Stimulated activated CD4-positive, alpha-beta T cell treated with anti-CD3 and anti-CD28 coated beads, Interleukin-1b, Interleukin-23, amount 100 ng/mL, for 4 hours (primary cell): ENCODE results near the gene RP9.
"Not testable (repeated sequence)": the region's sequence is repeated elsewhere in the genome, so short reads cannot be mapped to it uniquely, and the experiment has no call there.

Experiments
- DNase-seq, 2 donors: peaks; one replicate each; pipeline ENCODE4 v3.0.0-alpha.2; 2020; ENCODE audit warnings: low read depth in 2 of 2

RP9 gene

DNA sequence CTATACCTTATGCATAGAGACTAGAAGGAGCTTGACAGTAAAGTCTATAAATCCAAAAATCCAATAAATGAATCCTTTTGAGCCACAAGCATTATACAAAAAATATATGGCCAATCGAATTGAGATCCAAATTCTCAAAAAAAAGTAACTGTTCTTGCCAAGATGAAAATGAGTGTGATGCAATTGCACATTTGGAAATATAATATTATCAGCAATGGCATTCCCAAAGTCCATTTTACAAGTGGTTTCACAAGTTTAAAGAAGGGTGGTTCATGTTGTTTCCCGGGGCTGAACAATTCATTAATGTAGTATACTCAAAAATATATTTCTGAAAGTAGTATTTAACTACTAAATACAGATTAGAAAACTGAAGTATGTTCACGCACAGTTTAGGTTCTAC is 7.3 kb downstream of the RP9 start:
- no peak for DNase-seq

DNA sequence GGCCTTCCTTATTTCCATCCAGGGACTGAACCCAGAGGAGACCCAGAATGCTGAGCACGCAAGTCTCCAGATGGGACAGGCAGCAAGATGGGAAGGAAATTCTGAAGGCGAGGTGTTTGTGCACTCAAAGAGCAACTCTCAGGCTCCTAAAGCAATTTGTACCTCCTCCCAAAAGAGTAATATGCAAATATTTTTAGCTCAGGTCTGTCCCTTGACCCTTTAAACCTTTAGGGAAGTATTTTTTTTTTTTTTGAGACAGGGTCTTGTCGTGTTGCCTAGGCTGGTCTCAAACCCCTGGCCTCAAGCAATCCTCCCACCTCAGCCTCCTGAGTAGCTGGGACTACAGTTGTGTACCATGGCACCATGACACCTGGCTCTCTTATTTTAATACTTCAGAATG is 8.4 kb downstream of the RP9 start:
- DNase-seq: no peak

DNA sequence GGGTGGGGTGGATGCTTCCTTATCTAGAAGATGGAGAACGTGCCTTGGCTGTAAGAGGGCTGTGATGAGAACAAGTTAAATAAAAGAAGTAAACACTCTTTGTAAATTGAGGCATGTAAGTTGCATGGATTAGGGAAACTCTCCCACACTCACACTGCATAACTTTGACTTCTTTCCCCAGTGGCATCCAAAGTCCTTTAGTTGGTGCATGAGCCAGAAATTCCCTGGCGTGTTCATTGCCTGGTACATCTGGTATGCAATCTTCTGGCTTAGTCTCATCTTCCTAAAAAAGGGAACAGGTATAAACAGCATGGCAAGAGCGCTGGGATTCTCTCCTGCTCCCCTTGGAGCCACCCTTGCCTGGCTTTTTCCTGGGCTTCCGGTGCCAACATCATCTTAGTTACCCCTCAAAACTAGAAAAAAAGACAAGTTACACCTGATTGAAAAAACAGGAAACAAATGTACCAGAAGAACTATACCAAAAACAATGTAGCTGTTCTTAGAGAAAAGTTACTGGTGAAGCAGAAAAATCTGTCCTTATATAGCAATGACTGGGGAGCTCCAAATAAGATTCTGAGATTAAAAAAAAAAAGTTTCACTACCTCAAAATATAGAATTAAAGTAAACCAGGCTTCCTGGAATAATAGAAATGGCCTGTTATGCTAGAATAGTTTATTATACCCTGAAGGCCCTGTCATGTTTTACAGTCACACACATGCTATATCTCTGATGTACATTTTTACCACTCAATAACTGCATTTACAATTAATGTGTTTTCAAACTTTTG is 9.9 kb downstream of the RP9 start:
- no peak for DNase-seq

DNA sequence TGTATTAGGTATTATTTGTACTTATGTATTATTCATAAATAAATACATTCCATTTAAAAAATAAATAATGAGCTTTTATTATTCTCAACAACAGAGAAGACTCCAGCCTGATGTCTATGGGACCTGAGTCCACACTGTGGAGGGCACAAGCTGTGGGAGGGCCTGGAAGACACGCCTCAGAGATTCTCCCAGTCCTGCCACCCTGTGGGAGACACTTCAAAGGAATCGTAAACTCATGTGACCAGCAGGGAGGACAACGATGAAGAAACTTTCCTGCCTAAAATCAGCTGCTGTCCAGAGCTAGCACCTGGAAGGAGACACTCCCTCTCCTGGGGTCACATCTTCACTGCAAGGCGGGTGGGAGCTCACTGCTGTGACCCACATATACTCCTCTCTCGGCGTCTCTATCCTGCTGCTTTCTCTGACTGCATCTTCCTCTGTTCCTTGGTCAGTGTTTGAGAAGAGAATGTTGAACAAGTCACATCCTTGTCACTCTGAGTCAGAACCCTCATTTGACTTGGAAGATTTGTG is 14.4 kb downstream of the RP9 start:
- not testable (repeated sequence) for DNase-seq

DNA sequence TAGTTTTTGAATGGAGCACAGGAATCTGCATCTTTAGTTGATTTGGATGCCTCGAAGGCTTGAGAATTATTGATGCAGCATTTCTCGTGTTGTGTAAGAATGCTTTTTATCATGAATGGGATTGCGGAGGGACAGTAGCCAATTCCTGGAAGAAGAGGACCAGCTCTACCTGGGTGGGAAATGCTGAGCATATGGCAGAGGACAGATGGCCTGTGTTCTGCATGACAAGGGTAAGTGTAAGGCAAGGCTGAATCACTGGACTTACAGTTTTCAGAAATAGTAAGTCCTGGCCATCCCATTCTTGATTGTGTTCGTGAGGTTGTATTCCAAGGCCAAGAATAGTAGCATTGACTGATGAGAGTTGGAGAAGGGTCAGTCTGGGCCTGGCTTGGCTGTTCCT is 15.9 kb downstream of the RP9 start:
- no peak for DNase-seq

DNA sequence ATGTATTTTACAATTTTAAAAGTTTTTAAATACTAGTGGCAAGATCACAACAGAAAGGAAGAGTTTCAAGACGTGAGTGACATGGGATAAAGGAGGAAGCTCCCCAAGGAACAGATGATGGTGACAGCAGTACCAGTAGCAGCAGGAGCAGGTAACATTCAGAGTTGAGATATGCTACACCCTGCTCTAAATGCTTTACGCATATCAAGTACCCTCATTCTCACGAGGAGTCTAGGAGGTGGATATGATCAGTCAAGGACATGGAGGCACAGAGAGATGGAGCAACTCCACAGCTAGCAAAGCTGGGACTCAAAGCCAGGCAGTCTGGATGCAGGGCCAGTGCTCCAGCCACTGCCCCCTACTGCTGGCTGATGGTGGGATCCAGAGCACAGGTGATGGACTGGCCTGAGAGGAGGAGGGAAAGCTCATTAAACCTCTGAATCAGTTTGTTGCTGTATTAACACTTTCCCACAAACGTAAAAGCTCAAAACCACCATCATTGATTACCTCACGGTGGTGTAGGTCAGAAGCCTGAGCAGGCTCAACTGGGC is 17.5 kb downstream of the RP9 start:
- DNase-seq: no peak

DNA sequence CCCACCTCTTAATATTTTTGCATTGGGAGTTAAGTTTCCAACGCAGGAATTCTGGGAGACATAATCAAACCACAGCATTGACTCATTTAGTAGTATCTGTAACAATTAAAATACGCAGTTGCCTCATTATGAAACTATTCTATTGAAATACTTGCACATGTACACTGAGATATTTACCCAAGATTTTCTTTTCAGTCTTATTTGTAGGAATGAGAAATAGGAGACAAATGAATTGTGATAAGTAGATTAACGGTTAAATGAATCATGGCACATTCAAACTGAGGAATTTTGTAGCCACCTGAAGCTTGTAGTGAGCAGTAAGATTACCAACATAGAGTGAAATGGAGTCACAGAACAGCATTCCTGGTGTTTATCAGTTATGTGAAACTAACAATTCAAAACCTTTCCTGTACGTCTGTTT is 18.1 kb downstream of the RP9 start:
- no peak for DNase-seq

DNA sequence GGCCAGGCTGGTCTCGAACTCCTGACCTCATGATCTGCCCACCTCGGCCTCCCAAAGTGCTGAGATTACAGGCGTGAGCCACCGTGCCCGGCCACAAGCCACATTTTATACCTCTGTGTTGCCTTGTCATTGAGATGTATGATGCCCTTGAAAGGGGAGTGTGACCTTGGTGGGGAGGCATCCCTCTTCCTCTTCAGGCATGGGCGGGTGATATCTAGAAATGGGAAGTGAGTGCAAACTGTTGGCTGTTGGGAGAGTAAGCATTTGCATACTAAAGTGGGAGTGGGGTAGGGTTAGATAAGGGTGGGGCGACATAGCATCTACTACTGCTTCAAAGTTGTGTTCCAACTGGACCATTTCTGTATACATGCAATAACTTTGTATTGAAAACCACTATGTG is 20.1 kb downstream of the RP9 start:
- no peak for DNase-seq

DNA sequence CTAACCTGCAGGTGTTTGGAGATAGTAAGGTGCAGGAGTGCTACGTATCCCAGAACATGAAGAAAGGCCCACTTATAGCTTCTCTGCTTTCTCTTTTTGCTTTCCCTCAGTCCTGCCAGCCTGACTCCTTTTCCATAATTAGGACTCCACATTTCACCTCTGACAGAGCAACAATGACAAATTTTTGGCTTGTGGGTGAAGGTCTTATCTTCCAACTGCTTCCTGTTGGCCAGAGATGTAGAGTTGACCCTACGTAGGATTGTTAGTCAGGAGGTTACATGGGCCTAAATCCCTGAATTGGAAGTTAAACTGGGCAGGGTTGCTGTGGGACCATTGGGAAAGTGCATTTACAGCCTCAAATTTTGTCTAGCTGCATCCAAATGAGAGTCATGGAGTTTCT is 21.3 kb downstream of the RP9 start:
- DNase-seq: no peak

DNA sequence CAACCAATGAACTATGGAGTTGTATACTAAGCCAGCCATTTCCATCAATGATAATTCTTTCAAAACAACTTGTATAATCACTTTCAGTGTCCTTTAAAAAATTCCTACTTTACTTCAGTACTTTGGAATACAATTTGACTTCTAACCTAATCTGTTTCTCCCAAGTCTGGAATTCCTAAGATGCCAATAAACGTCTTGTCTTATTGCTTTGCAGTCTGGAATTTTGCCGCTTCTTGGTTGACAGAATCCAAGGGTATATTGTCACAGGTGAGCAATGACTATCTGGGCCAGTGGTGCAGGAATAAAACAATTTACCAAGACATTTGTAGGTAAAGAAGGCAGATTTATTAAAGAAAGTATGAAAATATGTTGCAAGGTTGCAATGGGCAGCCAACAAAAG is 21.8 kb downstream of the RP9 start:
- no peak for DNase-seq

DNA sequence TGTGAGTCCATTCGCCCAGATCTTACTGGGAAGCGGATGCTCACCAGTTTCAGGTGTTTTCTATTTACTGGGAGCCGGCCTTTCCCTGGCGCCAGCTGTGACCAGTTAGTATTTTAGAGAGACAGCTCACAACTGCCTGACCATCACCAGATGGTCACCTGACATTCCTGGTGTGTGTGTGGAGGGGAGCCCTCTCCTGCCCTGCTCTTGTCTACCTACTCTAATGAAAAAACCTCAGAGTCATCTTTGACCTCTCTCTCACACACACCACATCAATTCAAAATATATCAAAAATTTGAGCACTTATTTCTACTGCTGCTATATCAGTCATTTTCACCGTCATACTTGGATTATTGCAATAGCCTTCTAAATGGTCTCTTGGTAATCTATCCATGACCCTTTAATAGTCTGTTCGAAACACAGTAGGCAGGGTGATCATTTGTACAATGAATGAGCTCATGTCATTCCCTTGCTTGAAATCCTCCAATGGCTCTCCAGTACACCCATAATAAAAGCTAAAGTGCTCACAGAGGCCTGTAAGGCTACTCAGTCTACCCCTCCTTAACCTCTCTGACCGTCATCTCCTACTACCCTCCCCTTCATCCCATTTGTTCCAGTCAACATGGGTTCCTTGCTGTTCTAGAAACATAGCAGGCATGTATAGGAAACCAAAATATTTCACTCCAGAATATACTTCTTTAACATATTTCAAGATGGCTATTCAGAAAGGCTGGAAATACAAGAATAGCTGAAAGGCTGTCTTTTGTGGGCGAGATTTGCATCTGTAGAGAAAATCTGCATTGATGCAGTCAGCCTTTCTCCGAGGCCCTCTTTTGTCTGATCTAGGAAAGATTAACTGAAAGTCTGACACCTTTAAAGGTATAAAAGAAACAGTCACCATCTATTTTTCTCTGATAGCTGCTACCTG is 29.2 kb downstream of the RP9 start:
- no peak for DNase-seq

DNA sequence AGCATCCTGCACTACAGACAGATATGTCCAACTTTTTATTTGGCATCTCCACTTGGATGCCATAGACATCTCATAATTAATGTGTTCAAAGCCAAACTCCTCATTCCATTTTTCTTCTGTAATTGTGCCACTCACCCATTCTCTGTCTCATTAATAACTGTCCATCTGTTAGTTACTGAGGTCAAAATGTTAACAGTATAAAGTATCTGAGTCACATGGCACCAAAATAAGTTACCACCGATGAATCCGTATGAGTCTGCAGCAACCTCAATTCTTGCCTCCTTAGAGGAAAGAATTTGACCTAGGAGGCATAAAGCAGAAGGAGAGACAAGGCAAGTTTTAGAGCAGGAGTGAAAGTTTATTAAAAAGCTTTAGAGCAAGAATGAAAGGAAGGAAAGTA is 30.1 kb downstream of the RP9 start:
- no peak for DNase-seq

DNA sequence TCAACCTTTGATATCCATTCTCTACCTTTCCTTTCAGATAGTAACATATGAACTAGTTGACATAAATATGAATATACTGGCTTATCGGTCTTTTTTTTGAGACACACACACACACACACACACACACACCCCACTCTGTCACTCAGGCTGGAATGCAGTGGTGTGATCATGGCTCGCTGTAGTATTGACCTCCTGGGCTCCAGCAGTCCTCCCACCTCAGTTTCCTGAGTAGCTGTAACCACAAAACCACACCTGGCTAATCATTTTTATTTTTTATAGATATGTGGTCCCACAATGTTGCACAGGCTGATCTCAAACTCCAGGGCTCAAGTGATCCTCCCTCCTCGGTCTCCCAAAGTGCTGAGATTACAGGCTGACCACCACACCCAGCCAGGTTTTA is 32.5 kb downstream of the RP9 start:
- no peak for DNase-seq

DNA sequence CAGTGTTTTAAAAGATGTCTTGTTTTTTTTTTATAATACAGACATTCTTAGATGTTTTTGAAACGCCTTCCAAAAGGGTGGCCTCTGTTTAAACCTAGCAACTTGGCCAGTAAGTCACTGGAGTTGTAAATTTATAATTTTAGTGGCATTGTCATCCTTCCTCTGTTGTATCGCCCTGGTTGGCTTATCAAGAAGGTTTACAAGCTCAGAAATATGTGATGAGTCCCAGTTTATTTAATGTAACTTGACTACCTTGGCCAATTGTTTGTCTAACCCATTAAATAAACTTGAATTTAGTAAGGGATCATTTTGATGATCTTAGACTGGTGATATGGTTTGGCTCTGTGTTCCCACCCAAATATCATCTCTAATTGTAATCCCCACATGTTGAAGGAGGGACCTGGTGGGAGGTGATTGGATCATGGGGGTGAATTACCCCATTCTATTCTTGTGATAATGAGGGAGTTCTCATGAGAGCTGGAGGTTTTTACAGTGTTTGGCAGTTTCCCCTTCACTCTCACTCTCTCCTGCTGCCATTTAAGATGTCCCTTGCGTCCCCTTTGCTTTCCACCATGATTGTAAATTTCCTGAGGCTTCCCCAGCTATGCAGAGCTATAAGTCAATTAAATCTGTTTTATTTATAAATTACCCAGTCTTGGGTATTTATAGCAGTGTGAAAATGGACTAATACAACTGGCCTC is 33.2 kb downstream of the RP9 start:
- DNase-seq: no peak

DNA sequence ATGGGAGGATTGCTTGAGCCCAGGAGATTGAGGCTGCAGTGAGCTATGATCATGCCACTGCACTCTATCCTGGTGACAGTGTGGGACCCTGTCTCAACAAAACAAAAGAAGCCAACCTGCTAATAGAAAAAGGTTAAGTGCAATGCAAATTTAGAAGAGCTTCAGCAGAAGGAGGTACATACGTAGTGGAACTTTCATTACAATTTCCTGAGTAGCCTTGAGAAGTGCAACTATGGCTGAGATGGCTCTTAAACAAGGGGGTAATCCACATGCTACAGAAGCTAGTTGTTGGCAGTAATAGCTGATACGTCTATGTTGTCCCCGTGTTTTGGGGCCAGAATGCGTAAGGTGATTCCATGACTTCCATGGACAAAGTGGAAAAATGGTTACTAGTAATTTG is 36.0 kb downstream of the RP9 start:
- DNase-seq: no peak

DNA sequence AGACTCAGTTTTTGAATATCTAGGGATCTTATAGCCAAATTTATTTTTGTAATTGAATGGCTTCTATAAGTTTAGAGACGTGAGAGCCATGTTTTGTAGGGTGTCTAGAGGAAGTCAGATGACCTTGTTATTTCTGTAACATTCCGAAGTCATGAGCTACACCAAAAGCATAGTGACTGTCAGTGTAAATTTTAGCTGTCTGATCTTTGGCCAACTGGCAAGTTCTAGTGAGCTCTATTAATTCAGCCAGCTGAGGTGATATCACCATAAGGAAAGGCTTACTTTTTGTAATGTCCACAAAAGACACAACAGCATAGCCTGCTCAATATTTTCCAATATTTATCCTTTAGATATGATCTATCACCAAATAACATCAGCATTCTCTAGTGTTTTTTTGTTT is 36.7 kb downstream of the RP9 start:
- no peak for DNase-seq

DNA sequence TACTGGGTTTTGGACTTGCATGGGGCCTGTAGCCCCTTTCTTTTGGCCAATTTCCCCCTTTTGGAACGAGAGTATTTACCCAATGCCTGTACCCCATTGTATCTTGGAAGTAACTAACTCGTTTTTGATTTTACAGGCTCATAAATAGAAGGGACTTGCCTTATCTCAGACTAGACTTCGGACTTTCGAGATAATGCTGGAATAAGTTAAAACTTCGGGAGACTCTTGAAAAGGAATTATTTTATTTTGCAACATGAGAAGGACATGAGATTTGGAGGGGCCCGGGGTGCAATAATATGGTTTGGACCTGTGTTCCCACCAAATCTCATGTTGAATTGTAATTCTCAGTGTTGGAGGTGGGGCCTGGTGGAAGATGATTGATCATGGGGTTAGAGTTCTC is 38.4 kb downstream of the RP9 start:
- DNase-seq: no peak

DNA sequence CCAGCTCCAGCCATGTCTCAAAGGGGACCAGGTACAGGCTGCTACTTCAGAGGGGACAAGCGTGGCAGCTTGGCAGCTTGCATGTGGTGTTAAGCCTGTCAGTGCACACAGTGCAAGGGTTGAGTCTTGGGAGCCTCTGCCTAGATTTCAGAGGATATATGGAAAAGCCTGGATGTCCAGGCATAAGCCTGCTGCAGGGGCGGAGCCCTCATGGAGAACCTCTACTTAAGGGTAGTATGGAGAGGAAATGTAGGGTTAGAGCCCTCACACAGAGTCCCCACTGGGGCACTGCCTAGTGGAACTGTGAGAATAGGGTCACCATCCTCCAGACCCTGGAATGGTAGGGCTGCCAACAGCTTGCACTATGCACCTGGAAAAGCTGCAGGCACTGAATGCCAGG is 38.9 kb downstream of the RP9 start:
- no peak for DNase-seq

DNA sequence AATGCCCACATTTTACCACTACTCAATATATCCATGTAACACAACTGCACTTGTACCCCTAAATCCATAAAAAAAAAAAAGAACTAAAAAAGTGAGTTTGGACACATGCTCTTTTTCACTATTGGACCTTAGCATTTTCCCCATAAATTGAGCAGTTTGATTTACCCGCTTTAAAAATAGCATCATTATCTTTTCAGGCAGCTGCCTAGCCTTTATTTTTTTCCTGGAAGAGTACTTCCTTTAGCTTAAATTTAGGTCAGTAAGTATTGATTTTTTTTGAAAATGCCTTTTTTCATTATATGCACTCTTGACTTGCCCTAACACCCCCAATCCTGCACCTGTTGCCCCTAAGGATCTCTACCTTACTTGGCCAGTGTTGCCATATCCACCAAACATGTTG is 41.3 kb downstream of the RP9 start:
- DNase-seq: no peak

DNA sequence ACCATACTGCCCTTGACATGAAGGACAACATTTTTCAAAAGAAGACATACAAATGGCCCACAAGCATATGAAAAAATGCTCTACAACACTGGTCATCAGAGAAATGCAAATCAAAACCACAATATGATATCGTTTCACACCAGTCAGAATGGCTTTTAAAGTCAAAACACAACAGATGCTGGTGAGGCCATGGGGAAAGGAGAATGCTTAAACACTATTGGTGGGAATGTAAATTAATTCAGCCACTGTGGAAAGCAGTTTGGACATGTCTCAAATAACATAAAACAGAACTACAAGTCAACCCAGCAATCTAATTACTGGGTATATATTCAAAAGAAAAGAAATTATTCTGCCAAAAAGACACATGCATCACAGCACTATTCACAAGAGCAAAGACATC is 42.4 kb downstream of the RP9 start:
- no peak for DNase-seq

DNA sequence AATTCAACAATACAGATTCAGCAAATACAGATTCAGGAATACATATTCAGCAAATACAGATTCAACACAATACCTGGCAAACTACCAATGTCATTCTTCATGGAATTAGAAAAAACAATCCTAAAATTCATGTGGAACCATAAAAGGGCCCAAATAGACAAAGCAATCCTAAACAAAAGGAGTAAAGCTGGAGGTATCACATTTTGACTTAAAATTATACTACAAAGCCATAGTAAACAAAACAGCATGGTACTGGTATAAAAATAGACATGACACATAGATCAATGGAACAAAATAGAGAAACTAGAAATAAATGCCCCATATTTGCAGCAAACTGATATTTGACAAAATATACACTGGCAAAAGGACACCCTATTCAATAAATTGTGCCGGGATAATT is 43.2 kb downstream of the RP9 start:
- no peak for DNase-seq
